ENCODE results near the gene GPSM3. TPM values are rescaled to one million over a fixed set of nuclear protein-coding genes. Genes with fewer than 3 reads are reported as not detected.
A peak's percentile ranks its signal among the peaks of the same experiment; 100 is the strongest.

Gene GPSM3
- total and polyA plus RNA-seq, 2 of the 13 experiments (the other 11 are each of a cell fraction or from before 2014, with no cell fraction given), result 0.18 to 6.2 TPM

GRCh38 chr6:32176476-32177182, 15.8 kb downstream of the GPSM3 start (continued):
- TF ChIP-seq ZNF737 (CRISPR knock-in tag; IDR thresholded peaks at IDR 0.05; ENCODE audit: borderline replicate concordance) (no peak), ZFP62 (CRISPR knock-in tag; IDR thresholded peaks at IDR 0.05) (no peak), ZNF337 (CRISPR knock-in tag; IDR thresholded peaks at IDR 0.05; ENCODE audit: borderline replicate concordance, low read depth) (0 out of 2 replicates have a peak, but pooled peaks have one; percentile 1), STAT5B (CRISPR knock-in tag; IDR thresholded peaks at IDR 0.05) (no peak), RAD21 (CRISPR knock-in tag; IDR thresholded peaks at IDR 0.05) (no peak), ZNF816 (CRISPR knock-in tag; IDR thresholded peaks at IDR 0.05; ENCODE audit: borderline replicate concordance) (no peak), GPN1 (CRISPR knock-in tag; IDR thresholded peaks at IDR 0.05; ENCODE audit: borderline replicate concordance) (no peak), ZMYM2 (CRISPR knock-in tag; IDR thresholded peaks at IDR 0.05) (0 out of 2 replicates have a peak, but pooled peaks have one; percentile 43), ZSCAN20 (CRISPR knock-in tag; IDR thresholded peaks at IDR 0.05; ENCODE audit: borderline replicate concordance) (no peak), CEBPZ (IDR thresholded peaks at IDR 0.05; ENCODE audit: low read length) (no peak), ZNF30 (CRISPR knock-in tag; IDR thresholded peaks at IDR 0.05) (no peak), AFF4 (CRISPR knock-in tag; IDR thresholded peaks at IDR 0.05) (no peak), ZNF740 (CRISPR knock-in tag; IDR thresholded peaks at IDR 0.05) (0 out of 2 replicates have a peak, but pooled peaks have one; percentile 14), ZNF570 (CRISPR knock-in tag; IDR thresholded peaks at IDR 0.05; ENCODE audit: borderline replicate concordance) (no peak), TBX2 (CRISPR knock-in tag; IDR thresholded peaks at IDR 0.05; ENCODE audit: borderline replicate concordance) (no peak), YEATS4 (CRISPR knock-in tag; IDR thresholded peaks at IDR 0.05; ENCODE audit: borderline replicate concordance) (0 out of 2 replicates have a peak, but pooled peaks have one; percentile 26), ELF4 (CRISPR knock-in tag; IDR thresholded peaks at IDR 0.05; ENCODE audit: borderline replicate concordance) (no peak), ZNF652 (CRISPR knock-in tag; IDR thresholded peaks at IDR 0.05; ENCODE audit: borderline replicate concordance, low read depth) (no peak), MTF1 (CRISPR knock-in tag; IDR thresholded peaks at IDR 0.05) (no peak), YEATS2 (CRISPR knock-in tag; IDR thresholded peaks at IDR 0.05; ENCODE audit: borderline replicate concordance) (no peak), HNRNPUL1 (IDR thresholded peaks at IDR 0.05; ENCODE audit: low read depth, low read length) (no peak), GABPA (IDR thresholded peaks at IDR 0.05; ENCODE audit: low read depth, low read length) (no peak), GABPA (CRISPR knock-in tag; IDR thresholded peaks at IDR 0.05; ENCODE audit: low read depth) (0 out of 2 replicates have a peak, but pooled peaks have one; percentile 3), ISL2 (CRISPR knock-in tag; IDR thresholded peaks at IDR 0.05) (no peak)
